Naive B cell (primary cell): ENCODE measurements around the gene SPRR2F. TPM values are rescaled to one million over a fixed set of nuclear protein-coding genes. Genes with fewer than 3 reads are reported as not detected.
"Not testable (repeated sequence)": the region's sequence is repeated elsewhere in the genome, so short reads cannot be mapped to it uniquely, and the experiment has no call there.

Experiments
- ATAC-seq, 2 donors: fragments of 150-1000 bp; cut with Tn5 transposase; 2 replicates each; pipeline ENCODE4 v1.10.0; 2021; ENCODE audit warnings: low read depth in 2 of 2, mild to moderate bottlenecking in 2 of 2, moderate library complexity in 2 of 2
- DNase-seq: peaks from one replicate; pipeline ENCODE4 v3.0.0; 2022
- H3K27ac Mint-ChIP-seq, 6 donors: one replicate each; pipeline ENCODE4 v1.8.0; 2020 to 2022; ENCODE audit warnings: mild to moderate bottlenecking in 6 of 6, mixed read lengths in 6 of 6, moderate library complexity in 5 of 6, inconsistent platforms in 2 of 6
- H3K27me3 Mint-ChIP-seq, 3 donors: one replicate each; pipeline ENCODE4 v1.8.0; 2021 to 2022; ENCODE audit warnings: mixed read lengths in 3 of 3, mild to moderate bottlenecking in 1 of 3
- H3K36me3 Mint-ChIP-seq, 2 donors: one replicate each; pipeline ENCODE4 v1.8.0; 2020 to 2022; ENCODE audit warnings: mixed read lengths in 2 of 2, inconsistent platforms in 1 of 2, mild to moderate bottlenecking in 1 of 2
- H3K4me1 Mint-ChIP-seq, 3 donors: one replicate each; pipeline ENCODE4 v1.8.0; 2020 to 2022; ENCODE audit warnings: mixed read lengths in 3 of 3, inconsistent platforms in 1 of 3, mild to moderate bottlenecking in 1 of 3, moderate library complexity in 1 of 3
- H3K4me3 Mint-ChIP-seq, 8 donors: one replicate each; pipeline ENCODE4 v1.8.0; 2020 to 2022; ENCODE audit warnings: mild to moderate bottlenecking in 8 of 8, mixed read lengths in 8 of 8, moderate library complexity in 8 of 8, inconsistent platforms in 2 of 8
- H3K9me3 Mint-ChIP-seq, 7 donors: one replicate each; pipeline ENCODE4 v1.8.0; 2020 to 2022; ENCODE audit warnings: mixed read lengths in 7 of 7, mild to moderate bottlenecking in 5 of 7, inconsistent platforms in 2 of 7, moderate library complexity in 1 of 7
- polyA plus RNA-seq, 6 donors: library from polyadenylated mRNA; unstranded; fragments of 300-500 nt; fragmentation: Illumina TruSeq; gene quantifications; one replicate each; pipeline ENCODE4 v1.2.3, GENCODE V29; 2021; ENCODE audit warnings: low read depth in 6 of 6

Gene SPRR2F
- polyA plus RNA-seq = not detected

- H3K36me3 Mint-ChIP-seq = no peaks in the 10 kb centered on the region
- H3K9me3 Mint-ChIP-seq = peaks cover 0 to 4% (median 2%) of the 10 kb centered on the region in 7 donors
- H3K27ac Mint-ChIP-seq = no peak within 1 kb of the TSS
- no peaks in the 10 kb centered on the region for H3K4me1 Mint-ChIP-seq
- DNase-seq (no peak), ATAC-seq (no peak)
- peaks cover 21 to 50% (median 29%) of the 10 kb centered on the region in 3 donors for H3K27me3 Mint-ChIP-seq
- no peak within 1 kb of the TSS for H3K4me3 Mint-ChIP-seq
These were observed at the start of gene SPRR2F for GRCh38 chr1:153113416-153113815. SPRR2F (minus strand) TSS chr1:153113516; CDS start chr1:153112733, 783 bp downstream.

GRCh38 chr1:153155541-153155940 is 42.2 kb upstream of the SPRR2F start:
- no peak for DNase-seq
- Mint-ChIP-seq H3K36me3 (peaks cover 0 to 9% of the 10 kb centered on the region in 2 donors), H3K4me1 (no peaks in the 10 kb centered on the region), H3K27ac (no peak overlapping the region), H3K4me3 (no peak overlapping the region), H3K9me3 (peaks cover 10 to 38% (median 26%) of the 10 kb centered on the region in 7 donors), H3K27me3 (peaks cover 29 to 50% (median 35%) of the 10 kb centered on the region in 3 donors)
- ATAC-seq = no peak

- no peaks in the 10 kb centered on the region for H3K36me3 Mint-ChIP-seq
- no peak overlapping the region for H3K27ac Mint-ChIP-seq
- H3K4me1 Mint-ChIP-seq = no peaks in the 10 kb centered on the region
- H3K4me3 Mint-ChIP-seq = no peak overlapping the region
- H3K27me3 Mint-ChIP-seq = peaks cover 40 to 62% (median 54%) of the 10 kb centered on the region in 3 donors
- peaks cover 4 to 12% (median 7%) of the 10 kb centered on the region in 7 donors for H3K9me3 Mint-ChIP-seq
- DNase-seq (no peak), ATAC-seq (no peak)
These were observed 39.2 kb upstream of the SPRR2F start for GRCh38 chr1:153152481-153152880.

GRCh38 chr1:153150846-153151245 is 37.5 kb upstream of the SPRR2F start, which contains the start of gene SPRR2G:
SPRR2G (minus strand) TSS chr1:153150890; CDS start chr1:153150110, 780 bp downstream.
- DNase-seq (no peak), ATAC-seq (no peak)
- H3K27ac Mint-ChIP-seq = no peak within 1 kb of the TSS
- peaks cover 0 to 3% (median 0%) of the 10 kb centered on the region in 7 donors for H3K9me3 Mint-ChIP-seq
- H3K36me3 Mint-ChIP-seq = no peaks in the 10 kb centered on the region
- peaks cover 40 to 60% (median 59%) of the 10 kb centered on the region in 3 donors for H3K27me3 Mint-ChIP-seq
- H3K4me1 Mint-ChIP-seq = no peaks in the 10 kb centered on the region
- H3K4me3 Mint-ChIP-seq = no peak within 1 kb of the TSS

GRCh38 chr1:153141377-153141776 is 28.1 kb upstream of the SPRR2F start:
- H3K36me3 Mint-ChIP-seq = no peaks in the 10 kb centered on the region

GRCh38 chr1:153140484-153140883 is 27.2 kb upstream of the SPRR2F start:
- Mint-ChIP-seq H3K4me1 (no peaks in the 10 kb centered on the region), H3K27me3 (peaks cover 13 to 54% (median 42%) of the 10 kb centered on the region in 3 donors), H3K9me3 (peaks cover 0 to 2% (median 0%) of the 10 kb centered on the region in 7 donors), H3K36me3 (no peaks in the 10 kb centered on the region), H3K4me3 (no peak overlapping the region), H3K27ac (no peak overlapping the region)
- DNase-seq = no peak
- ATAC-seq = no peak

More at GRCh38 chr1:153141377-153141776, 28.1 kb upstream of the SPRR2F start:
- Mint-ChIP-seq H3K4me1 (no peaks in the 10 kb centered on the region), H3K27ac (no peak overlapping the region), H3K27me3 (peaks cover 17 to 55% (median 46%) of the 10 kb centered on the region in 3 donors), H3K4me3 (no peak overlapping the region), H3K9me3 (peaks cover 0 to 2% (median 0%) of the 10 kb centered on the region in 7 donors)
- DNase-seq = no peak
- ATAC-seq = no peak

- Mint-ChIP-seq H3K36me3 (no peaks in the 10 kb centered on the region), H3K4me3 (no peak overlapping the region), H3K27me3 (peaks cover 22 to 70% (median 61%) of the 10 kb centered on the region in 3 donors), H3K9me3 (peaks cover 0 to 8% (median 0%) of the 10 kb centered on the region in 7 donors), H3K4me1 (no peaks in the 10 kb centered on the region), H3K27ac (no peak overlapping the region)
- ATAC-seq (no peak), DNase-seq (no peak)
These were observed 20.4 kb upstream of the SPRR2F start for GRCh38 chr1:153133743-153134142.

- peaks cover 0 to 8% (median 0%) of the 10 kb centered on the region in 7 donors for H3K9me3 Mint-ChIP-seq
- DNase-seq (no peak), ATAC-seq (no peak)
- no peak overlapping the region for H3K27ac Mint-ChIP-seq
- no peaks in the 10 kb centered on the region for H3K4me1 Mint-ChIP-seq
- no peak overlapping the region for H3K4me3 Mint-ChIP-seq
- peaks cover 22 to 70% (median 61%) of the 10 kb centered on the region in 3 donors for H3K27me3 Mint-ChIP-seq
- H3K36me3 Mint-ChIP-seq = no peaks in the 10 kb centered on the region
These were observed 20.0 kb upstream of the SPRR2F start for GRCh38 chr1:153133267-153133666.

GRCh38 chr1:153128688-153129087 is 15.4 kb upstream of the SPRR2F start:
- peaks cover 0 to 15% of the 10 kb centered on the region in 2 donors for H3K36me3 Mint-ChIP-seq
- H3K27ac Mint-ChIP-seq, H3K4me3 Mint-ChIP-seq, DNase-seq, H3K4me1 Mint-ChIP-seq, ATAC-seq: not testable (repeated sequence)
- peaks cover 14 to 41% (median 37%) of the 10 kb centered on the region in 3 donors for H3K27me3 Mint-ChIP-seq
- peaks cover 11 to 32% (median 22%) of the 10 kb centered on the region in 7 donors for H3K9me3 Mint-ChIP-seq

GRCh38 chr1:153127296-153127695 is 14.0 kb upstream of the SPRR2F start:
- Mint-ChIP-seq H3K4me1 (no peaks in the 10 kb centered on the region), H3K27me3 (peaks cover 14 to 40% (median 26%) of the 10 kb centered on the region in 3 donors), H3K9me3 (peaks cover 15 to 39% (median 23%) of the 10 kb centered on the region in 7 donors), H3K36me3 (peaks cover 0 to 15% of the 10 kb centered on the region in 2 donors), H3K27ac (no peak overlapping the region), H3K4me3 (no peak overlapping the region)
- DNase-seq (no peak), ATAC-seq (no peak)

GRCh38 chr1:153125536-153125935 is 12.2 kb upstream of the SPRR2F start:
- Mint-ChIP-seq H3K36me3 (peaks cover 0 to 15% of the 10 kb centered on the region in 2 donors), H3K27me3 (peaks cover 5 to 26% (median 12%) of the 10 kb centered on the region in 3 donors), H3K27ac (no peak overlapping the region), H3K4me3 (no peak overlapping the region), H3K4me1 (no peaks in the 10 kb centered on the region), H3K9me3 (peaks cover 15 to 39% (median 23%) of the 10 kb centered on the region in 7 donors)
- ATAC-seq (no peak), DNase-seq (no peak)

- H3K27ac Mint-ChIP-seq, ATAC-seq, H3K4me3 Mint-ChIP-seq, H3K4me1 Mint-ChIP-seq, DNase-seq: not testable (repeated sequence)
- Mint-ChIP-seq H3K9me3 (peaks cover 15 to 39% (median 23%) of the 10 kb centered on the region in 7 donors), H3K27me3 (peaks cover 0 to 25% (median 18%) of the 10 kb centered on the region in 3 donors), H3K36me3 (peaks cover 0 to 15% of the 10 kb centered on the region in 2 donors)
These were observed 10.5 kb upstream of the SPRR2F start for GRCh38 chr1:153123793-153124192.

GRCh38 chr1:153122831-153123421 is 9.6 kb upstream of the SPRR2F start:
- Mint-ChIP-seq H3K4me3 (peak overlapping the region in 1 of 8 donors; percentile 52), H3K36me3 (peaks cover 0 to 15% of the 10 kb centered on the region in 2 donors), H3K9me3 (peaks cover 13 to 39% (median 23%) of the 10 kb centered on the region in 7 donors)

GRCh38 chr1:153120945-153121344 is 7.6 kb upstream of the SPRR2F start:
- Mint-ChIP-seq H3K4me3 (no peak overlapping the region), H3K4me1 (no peaks in the 10 kb centered on the region), H3K9me3 (peaks cover 12 to 30% (median 16%) of the 10 kb centered on the region in 7 donors), H3K27me3 (peaks cover 5 to 42% (median 30%) of the 10 kb centered on the region in 3 donors), H3K36me3 (peaks cover 0 to 15% of the 10 kb centered on the region in 2 donors), H3K27ac (no peak overlapping the region)
- no peak for ATAC-seq
- no peak for DNase-seq

More at GRCh38 chr1:153122831-153123421, 9.6 kb upstream of the SPRR2F start:
- Mint-ChIP-seq H3K27ac (no peak overlapping the region), H3K27me3 (peaks cover 5 to 30% (median 26%) of the 10 kb centered on the region in 3 donors), H3K4me1 (no peaks in the 10 kb centered on the region)
- DNase-seq = no peak
- ATAC-seq = no peak
